Duodenal mucosa (tissue), 2 donors: ENCODE measurements around the gene ABRACL.

ENCODE experiments used
- H3K27ac ChIP-seq: one replicate; pipeline ENCODE4 v1.7.0; 2013; ENCODE audit warnings: low read depth, low read length
- H3K27me3 ChIP-seq, 2 donors: one replicate each; pipeline ENCODE4 v1.7.0; 2013; ENCODE audit warnings: low read length in 2 of 2, control low read depth in 1 of 2; ENCODE audit not compliant: insufficient read depth in 2 of 2, control insufficient read depth in 1 of 2
- H3K36me3 ChIP-seq, 2 donors: one replicate each; pipeline ENCODE4 v1.7.0; 2013; ENCODE audit warnings: low read length in 2 of 2, control low read depth in 1 of 2; ENCODE audit not compliant: insufficient read depth in 2 of 2, control insufficient read depth in 1 of 2
- H3K4me1 ChIP-seq, 2 donors: one replicate each; pipeline ENCODE4 v1.7.0; 2013; ENCODE audit warnings: low read length in 2 of 2, control low read depth in 1 of 2; ENCODE audit not compliant: insufficient read depth in 2 of 2, control insufficient read depth in 1 of 2
- H3K4me3 ChIP-seq, 2 donors: one replicate each; pipeline ENCODE4 v1.7.0; 2013; ENCODE audit warnings: low read length in 2 of 2, low read depth in 1 of 2
- H3K9ac ChIP-seq, 2 donors: one replicate each; pipeline ENCODE4 v1.7.0; 2013; ENCODE audit warnings: low read length in 2 of 2, low read depth in 1 of 2
- H3K9me3 ChIP-seq, 2 donors: one replicate each; pipeline ENCODE4 v1.7.0; 2013; ENCODE audit warnings: low read length in 2 of 2, control low read depth in 1 of 2; ENCODE audit not compliant: control insufficient read depth in 1 of 2

The ABRACL gene, protein sequence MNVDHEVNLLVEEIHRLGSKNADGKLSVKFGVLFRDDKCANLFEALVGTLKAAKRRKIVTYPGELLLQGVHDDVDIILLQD

DNA sequence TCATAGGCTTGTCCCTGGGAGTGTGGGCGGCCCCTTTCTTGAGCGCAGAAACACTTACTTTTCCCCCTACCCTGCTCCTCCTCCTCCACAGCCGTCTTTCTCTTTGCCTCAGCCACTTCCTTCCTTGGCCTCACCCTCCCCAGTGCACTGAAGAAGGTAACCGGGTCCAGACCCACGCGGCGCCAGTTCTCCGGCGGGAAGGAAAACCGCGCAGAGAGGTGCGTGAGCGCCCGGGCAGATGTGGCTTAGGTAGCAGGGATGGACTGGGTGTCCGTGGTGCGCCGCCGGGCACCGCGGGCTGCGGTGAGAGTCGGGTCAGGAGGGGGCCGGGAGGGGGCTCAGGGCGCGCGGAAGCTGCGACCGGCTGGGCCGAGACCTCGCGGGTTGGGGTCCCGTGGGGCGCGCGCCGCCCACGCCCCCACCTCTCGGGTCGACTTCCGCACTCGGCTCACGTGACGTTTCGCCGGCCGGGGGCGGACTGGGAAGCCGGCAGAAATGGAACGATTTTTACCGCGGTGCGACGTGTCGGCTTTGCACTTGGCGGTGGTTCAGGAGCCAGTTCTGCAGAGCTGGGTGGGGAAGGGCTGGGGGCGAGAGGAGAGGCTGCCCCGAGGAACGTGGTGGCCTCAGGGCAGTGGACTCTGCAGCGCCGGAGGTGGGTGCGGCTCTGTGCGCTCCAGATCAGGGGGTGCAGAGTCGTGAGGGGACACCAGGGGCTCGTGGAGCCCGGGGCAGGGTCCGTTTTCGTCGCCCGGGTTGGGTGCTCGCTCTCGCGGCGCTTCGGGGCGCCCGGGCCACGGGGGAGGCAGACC is at the start of gene ABRACL:
ABRACL (plus strand) TSS at position 88 of the 812 bp plus-strand sequence. CDS start 5,416 bp downstream, outside the sequence.
- H3K4me3 ChIP-seq, result peak within 1 kb of the TSS; percentile 86 to 94
- peak within 1 kb of the TSS; percentile 85 for H3K27ac ChIP-seq
- no peaks in the 10 kb centered on the region for H3K27me3 ChIP-seq
- H3K36me3 ChIP-seq, result peaks cover 0 to 7% of the 10 kb centered on the region in 2 donors
- no peaks in the 10 kb centered on the region for H3K9me3 ChIP-seq
- H3K9ac ChIP-seq, result peak within 1 kb of the TSS; percentile 81 to 82
- peaks cover 10 to 25% of the 10 kb centered on the region in 2 donors for H3K4me1 ChIP-seq

DNA sequence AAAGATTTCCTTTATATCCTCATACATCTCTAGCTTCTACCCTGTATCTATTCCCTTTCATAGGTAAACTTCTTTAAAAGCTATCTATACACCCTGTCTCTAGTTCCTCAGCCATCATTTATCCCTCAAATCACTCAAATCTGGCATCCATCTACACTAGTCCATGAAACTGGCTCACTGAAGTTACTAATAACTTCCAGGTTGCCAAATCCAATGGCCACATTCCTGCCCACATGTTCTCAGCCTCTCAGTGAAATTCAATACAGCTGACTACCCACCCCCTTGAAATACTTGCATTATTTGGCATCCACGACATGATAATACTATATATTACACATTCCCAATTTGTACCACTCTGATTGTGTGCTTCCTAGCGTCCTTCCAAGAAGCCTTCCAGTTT is 49.2 kb upstream of the ABRACL start:
- H3K9ac ChIP-seq, result no peak overlapping the region
- peaks cover 7 to 12% of the 10 kb centered on the region in 2 donors for H3K4me1 ChIP-seq
- H3K9me3 ChIP-seq, result no peaks in the 10 kb centered on the region
- no peak overlapping the region for H3K27ac ChIP-seq
- no peaks in the 10 kb centered on the region for H3K27me3 ChIP-seq
- no peaks in the 10 kb centered on the region for H3K36me3 ChIP-seq
- H3K4me3 ChIP-seq, result no peak overlapping the region

DNA sequence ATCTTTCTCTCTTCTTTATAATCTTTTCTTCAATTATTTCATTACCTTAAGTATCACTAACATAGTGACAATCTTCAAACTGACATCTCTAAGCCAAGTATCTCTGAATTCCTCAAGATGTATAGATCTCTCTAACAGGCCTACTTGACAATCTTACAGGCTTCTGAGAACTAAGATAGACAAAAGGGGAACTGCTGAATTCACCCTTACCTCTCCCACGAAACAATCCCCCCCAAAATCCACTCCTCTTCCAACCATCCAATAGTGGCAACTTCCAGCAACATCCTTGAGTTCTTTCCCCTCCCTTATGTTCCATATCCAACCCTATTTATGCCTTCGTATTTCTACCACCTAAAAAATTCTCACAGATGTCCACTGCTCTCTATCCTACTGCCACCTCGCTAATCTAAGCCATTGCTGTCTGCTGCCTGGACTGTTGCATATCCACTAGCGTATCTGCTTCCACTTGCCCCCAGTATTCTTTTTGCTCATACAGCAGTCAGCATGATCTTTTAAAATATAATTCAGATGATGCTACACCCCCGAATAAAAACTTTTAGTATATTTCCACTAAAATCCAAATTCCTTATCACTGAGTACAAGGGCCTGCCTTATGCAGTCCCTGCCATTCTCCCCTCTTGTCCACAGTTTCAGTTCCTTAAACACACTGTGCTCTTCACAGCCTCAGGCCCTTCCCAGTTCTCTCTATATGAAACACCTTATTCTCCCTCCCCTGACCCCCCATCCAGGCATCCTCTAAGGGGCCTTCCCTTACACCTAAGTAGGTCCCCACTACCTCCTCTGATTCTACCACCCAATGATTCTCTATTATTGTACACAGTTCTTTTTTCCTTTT is 48.5 kb upstream of the ABRACL start:
- Histone ChIP-seq H3K4me3 (no peak overlapping the region), H3K9me3 (no peaks in the 10 kb centered on the region), H3K27me3 (no peaks in the 10 kb centered on the region), H3K4me1 (peaks cover 9 to 12% of the 10 kb centered on the region in 2 donors), H3K36me3 (no peaks in the 10 kb centered on the region), H3K9ac (no peak overlapping the region), H3K27ac (no peak overlapping the region)

DNA sequence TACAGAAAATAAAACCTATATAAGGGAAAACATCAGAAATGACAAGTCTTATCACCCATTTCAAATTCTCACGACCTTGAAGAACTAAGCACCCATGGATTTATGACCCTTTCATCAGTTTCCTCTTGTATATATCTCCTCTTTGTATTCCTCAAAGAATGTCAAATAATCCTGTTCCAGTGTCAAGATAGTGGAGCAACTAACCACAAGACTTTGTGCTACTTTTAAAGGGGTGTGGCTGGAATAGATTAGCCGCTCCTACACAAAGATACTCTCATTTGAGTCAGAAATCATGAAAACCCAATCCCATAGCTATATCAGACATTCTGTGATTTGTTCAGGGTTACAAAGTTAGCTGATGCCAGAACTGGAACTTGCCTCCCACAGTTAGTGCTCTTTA is 47.1 kb upstream of the ABRACL start:
- Histone ChIP-seq H3K27me3 (no peaks in the 10 kb centered on the region), H3K4me3 (no peak overlapping the region), H3K9me3 (no peaks in the 10 kb centered on the region), H3K36me3 (no peaks in the 10 kb centered on the region), H3K9ac (no peak overlapping the region), H3K4me1 (peaks cover 22 to 25% of the 10 kb centered on the region in 2 donors), H3K27ac (no peak overlapping the region)

DNA sequence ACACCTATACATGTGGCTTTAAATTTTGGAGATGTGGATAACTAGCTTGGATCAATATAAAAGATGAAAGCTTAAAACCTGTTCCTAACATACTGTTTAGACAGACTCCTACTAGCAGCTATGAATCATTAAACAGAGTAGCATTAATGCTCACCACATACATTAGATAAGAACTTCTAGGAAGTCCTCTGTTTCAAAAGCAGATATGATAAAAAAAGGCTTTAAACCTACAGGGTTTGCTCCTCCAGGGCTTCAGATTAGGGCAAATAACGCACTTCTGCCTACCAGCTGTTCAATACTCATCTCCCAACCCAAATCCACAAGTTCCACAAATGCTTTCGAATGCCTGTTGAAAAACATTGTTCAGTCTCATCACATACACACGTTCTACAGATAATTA is 42.0 kb upstream of the ABRACL start:
- Histone ChIP-seq H3K9me3 (no peaks in the 10 kb centered on the region), H3K4me3 (peak overlapping the region; percentile 90 to 91), H3K27me3 (no peaks in the 10 kb centered on the region), H3K36me3 (no peaks in the 10 kb centered on the region), H3K9ac (peak overlapping the region; percentile 73 to 77), H3K4me1 (peaks cover 32 to 36% of the 10 kb centered on the region in 2 donors), H3K27ac (no peak overlapping the region)

DNA sequence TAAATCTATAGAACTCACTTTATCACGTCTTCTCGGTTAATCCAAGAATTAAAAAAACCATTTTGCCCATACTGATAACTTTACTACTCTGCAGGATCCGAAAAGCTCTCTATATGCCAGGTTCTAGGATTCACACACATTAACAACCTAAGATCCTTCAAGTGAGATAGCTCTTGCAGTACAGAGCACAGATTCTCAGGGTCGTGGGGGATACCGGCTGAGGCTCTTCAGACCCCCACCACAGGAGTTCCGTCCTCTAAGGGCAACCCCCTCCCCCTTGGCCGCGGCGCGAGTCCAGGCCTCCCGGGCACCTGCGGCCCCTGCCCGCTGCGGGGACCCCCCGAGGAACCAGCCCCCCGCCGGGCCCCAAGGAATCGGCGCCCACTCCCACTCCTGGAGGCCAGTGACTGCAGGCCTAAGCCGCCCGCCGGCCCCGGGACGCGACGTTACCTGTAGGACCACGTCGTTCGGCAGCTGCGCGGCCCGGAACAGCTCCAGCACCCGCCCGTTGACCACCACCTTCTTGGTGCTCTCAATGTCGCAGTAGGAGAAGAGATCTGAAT is 41.4 kb upstream of the ABRACL start:
- peak overlapping the region; percentile 90 to 91 for H3K4me3 ChIP-seq
- H3K4me1 ChIP-seq, result peaks cover 32 to 33% of the 10 kb centered on the region in 2 donors
- no peaks in the 10 kb centered on the region for H3K27me3 ChIP-seq
- no peaks in the 10 kb centered on the region for H3K36me3 ChIP-seq
- peak overlapping the region; percentile 73 to 77 for H3K9ac ChIP-seq
- H3K27ac ChIP-seq, result no peak overlapping the region
- H3K9me3 ChIP-seq, result no peaks in the 10 kb centered on the region

DNA sequence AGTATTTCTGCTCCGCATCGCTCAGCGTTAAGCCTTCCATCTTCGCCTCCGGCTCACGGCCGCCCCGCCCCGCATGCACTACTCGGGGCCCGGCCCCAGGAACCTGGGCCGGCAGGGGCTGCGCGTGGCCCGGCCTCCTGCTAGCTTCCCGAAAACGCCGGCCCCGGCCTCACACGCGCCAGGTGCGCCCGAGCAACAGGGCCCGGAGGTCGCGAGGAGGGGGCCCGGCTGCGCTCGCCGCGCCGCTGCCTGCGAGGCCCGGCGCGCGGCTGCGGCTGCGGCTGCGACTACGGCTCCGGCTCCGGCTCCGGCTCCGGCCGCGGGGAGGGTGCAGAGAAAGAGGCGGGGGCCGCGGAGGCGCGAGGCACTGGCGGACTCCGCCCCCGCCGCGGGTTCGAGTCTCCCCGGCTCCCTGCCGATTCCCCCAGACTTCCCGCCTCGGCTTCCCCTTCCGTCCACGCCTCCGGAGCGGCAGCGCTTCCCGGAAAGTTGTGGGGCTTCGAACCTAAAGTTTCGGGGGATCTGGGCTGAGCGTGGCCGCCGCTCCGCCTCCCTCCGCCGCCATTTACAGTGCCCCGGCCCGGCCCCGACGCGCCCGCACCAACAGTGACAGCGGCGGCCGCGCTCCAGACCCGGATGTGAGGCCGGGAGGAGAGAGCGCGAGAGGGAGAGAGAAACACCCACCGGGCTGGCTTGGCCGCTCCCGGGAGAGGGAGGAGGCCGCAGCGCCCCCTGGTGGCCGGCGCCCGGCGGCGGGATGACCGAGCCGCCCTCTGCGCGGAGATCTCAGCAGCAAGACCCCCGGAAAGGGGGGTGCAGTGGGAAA is 40.7 kb upstream of the ABRACL start, which contains the start of gene REPS1:
REPS1 (minus strand) TSS at position 611 of the 826 bp plus-strand sequence; CDS start at position 40, 571 bp downstream.
- peak within 1 kb of the TSS; percentile 73 to 77 for H3K9ac ChIP-seq
- peak within 1 kb of the TSS; percentile 90 to 91 for H3K4me3 ChIP-seq
- no peaks in the 10 kb centered on the region for H3K27me3 ChIP-seq
- no peaks in the 10 kb centered on the region for H3K9me3 ChIP-seq
- no peaks in the 10 kb centered on the region for H3K36me3 ChIP-seq
- peak within 1 kb of the TSS; percentile 85 for H3K27ac ChIP-seq
- H3K4me1 ChIP-seq, result peaks cover 32% of the 10 kb centered on the region in 2 donors

DNA sequence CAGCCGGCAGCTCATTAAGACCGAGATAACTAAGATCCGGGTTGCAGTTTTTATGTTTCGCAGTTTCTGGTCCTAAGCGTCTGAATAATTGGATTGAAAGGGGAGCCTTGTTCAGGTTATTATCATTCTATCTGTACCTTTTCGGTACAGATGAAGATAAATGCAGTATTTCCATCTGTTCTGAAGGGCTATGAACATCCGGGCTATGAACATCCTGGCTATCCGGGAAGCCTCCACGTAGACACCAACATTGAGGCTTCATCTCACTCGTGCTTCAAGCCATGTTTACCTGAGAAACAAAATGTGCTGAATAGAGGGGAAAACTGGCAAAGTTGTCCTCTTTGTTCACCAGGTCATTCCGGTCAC is 40.1 kb upstream of the ABRACL start:
- Histone ChIP-seq H3K9me3 (no peaks in the 10 kb centered on the region), H3K27ac (no peak overlapping the region), H3K4me3 (peak overlapping the region; percentile 90 to 91), H3K36me3 (no peaks in the 10 kb centered on the region), H3K9ac (peak overlapping the region; percentile 67 to 77), H3K4me1 (peaks cover 32% of the 10 kb centered on the region in 2 donors), H3K27me3 (no peaks in the 10 kb centered on the region)
